ENCODE measurements around the gene RCAN3.
"Not testable (repeated sequence)": the region's sequence is repeated elsewhere in the genome, so short reads cannot be mapped to it uniquely, and the experiment has no call there.

The RCAN3 gene

DNA sequence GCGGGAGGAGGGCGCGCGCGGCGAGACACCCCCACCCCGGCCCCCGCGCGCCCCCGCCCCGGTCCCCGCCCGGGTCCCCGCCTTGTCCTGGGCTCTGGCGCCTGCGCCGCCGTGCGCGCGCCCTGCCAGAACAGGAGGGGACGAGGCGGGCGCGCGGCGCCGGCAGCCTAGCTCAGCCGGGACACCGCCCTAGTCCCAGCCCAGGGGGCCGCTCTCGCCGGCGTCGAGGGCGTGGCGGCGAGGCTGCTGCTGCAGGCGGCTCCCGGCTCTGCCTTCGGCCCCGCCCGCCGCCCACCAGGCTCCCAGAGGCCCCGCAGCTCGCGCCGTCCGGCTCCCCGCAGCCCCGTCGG is at the start of gene RCAN3:
RCAN3 (plus strand) TSS at position 128 of the 350 bp plus-strand sequence. CDS start 11,537 bp downstream, outside the sequence.
- peaks cover 76% of the 10 kb centered on the region for H3K27me3 Mint-ChIP-seq (ENCODE audit: low read depth)
- peak within 1 kb of the TSS; percentile 95 to 99 (median 96) for H3K4me3 Mint-ChIP-seq
- H3K36me3 Mint-ChIP-seq (ENCODE audit: low read depth), result no peaks in the 10 kb centered on the region
- H3K4me1 Mint-ChIP-seq, result peaks cover 5% of the 10 kb centered on the region
- TF ChIP-seq, protein P1, sequence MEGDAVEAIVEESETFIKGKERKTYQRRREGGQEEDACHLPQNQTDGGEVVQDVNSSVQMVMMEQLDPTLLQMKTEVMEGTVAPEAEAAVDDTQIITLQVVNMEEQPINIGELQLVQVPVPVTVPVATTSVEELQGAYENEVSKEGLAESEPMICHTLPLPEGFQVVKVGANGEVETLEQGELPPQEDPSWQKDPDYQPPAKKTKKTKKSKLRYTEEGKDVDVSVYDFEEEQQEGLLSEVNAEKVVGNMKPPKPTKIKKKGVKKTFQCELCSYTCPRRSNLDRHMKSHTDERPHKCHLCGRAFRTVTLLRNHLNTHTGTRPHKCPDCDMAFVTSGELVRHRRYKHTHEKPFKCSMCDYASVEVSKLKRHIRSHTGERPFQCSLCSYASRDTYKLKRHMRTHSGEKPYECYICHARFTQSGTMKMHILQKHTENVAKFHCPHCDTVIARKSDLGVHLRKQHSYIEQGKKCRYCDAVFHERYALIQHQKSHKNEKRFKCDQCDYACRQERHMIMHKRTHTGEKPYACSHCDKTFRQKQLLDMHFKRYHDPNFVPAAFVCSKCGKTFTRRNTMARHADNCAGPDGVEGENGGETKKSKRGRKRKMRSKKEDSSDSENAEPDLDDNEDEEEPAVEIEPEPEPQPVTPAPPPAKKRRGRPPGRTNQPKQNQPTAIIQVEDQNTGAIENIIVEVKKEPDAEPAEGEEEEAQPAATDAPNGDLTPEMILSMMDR (IDR thresholded peaks at IDR 0.05; ENCODE audit: unreplicated experiment in 3 of 3), result no peak
- no peaks in the 10 kb centered on the region for H3K9me3 Mint-ChIP-seq
- peak within 1 kb of the TSS; percentile 75 to 81 (median 77) for H3K27ac Mint-ChIP-seq

DNA sequence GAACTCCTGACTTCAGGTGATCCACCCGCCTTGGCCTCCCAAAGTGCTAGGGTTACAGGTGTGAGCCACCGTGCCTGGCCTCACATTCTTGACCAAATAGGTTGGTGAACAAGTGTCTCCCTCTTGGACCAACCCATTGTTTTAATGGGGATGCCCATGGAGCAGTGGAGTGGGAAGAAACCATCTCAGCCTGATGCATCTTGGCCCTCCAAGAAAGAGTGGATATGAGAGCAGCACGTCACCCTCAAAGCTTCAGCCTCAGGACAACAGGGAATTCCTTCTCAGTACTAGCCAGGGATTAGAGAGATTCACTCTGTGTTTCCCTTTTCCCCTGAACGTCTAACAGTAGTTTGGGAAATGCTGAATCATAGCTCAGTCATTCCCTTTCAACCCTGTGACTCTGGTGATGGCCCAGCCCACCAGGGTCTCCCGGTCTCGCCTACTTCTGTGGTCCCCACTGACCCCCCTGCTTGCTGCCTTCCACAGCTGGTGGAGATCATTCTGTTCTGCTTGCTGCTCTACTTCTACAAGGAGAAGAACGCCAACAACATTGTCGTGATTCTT is 49.6 kb upstream of the RCAN3 start:
- no peaks in the 10 kb centered on the region for H3K27me3 Mint-ChIP-seq (ENCODE audit: low read depth)

DNA sequence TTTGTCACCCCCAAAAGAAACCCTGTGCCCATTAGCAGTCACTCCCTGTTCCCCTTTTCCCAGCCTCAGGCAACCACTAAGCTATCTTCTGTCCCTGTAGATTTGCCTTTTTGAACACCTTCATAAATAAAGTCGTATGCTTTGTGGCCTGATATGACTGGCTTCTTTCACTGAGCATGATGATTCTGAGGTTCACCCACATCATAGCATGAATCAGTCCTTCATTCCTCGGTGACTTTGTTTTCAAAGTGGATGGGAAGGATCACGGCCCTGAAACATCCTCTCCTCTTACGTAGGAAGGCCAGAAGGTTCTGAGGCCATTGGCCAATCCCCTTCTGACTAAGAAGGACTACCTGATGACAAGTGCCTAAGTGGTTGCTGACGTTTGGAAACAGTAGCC is 48.0 kb upstream of the RCAN3 start:
- Mint-ChIP-seq H3K27ac (no peak overlapping the region), H3K36me3 (ENCODE audit: low read depth) (peaks cover 38% of the 10 kb centered on the region), H3K27me3 (ENCODE audit: low read depth) (no peaks in the 10 kb centered on the region), H3K4me3 (no peak overlapping the region), H3K9me3 (no peaks in the 10 kb centered on the region), H3K4me1 (no peaks in the 10 kb centered on the region)
- TF ChIP-seq, protein P1 (IDR thresholded peaks at IDR 0.05; ENCODE audit: unreplicated experiment in 3 of 3), result no peak

More for the DNA sequence above, 49.6 kb upstream of the RCAN3 start:
- Mint-ChIP-seq H3K4me3 (no peak overlapping the region), H3K9me3 (no peaks in the 10 kb centered on the region), H3K27ac (no peak overlapping the region), H3K4me1 (no peaks in the 10 kb centered on the region), H3K36me3 (ENCODE audit: low read depth) (peaks cover 29% of the 10 kb centered on the region)
- TF ChIP-seq, protein P1 (IDR thresholded peaks at IDR 0.05; ENCODE audit: unreplicated experiment in 3 of 3), result no peak

DNA sequence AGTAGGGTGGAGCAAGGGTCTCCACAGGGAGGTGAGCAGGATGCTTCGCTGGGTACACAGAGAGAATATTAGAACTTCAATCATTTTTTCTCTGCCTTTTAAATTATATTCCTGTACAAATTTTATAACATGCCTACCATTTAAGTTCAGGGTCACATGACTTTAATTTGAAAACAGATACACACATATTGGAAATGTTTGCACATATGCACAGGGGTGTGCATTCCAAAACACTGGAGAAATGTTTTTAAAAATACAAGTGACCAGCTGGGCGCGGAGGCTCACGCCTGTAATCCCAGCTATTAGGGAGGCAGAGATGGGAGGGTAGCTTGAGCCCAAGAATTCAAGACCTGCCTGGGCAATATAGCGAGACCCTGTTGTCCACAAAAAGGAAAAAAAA is 47.4 kb upstream of the RCAN3 start:
- no peaks in the 10 kb centered on the region for H3K27me3 Mint-ChIP-seq (ENCODE audit: low read depth)
- H3K4me3 Mint-ChIP-seq, result no peak overlapping the region
- no peak overlapping the region for H3K27ac Mint-ChIP-seq
- H3K4me1 Mint-ChIP-seq, result no peaks in the 10 kb centered on the region
- H3K36me3 Mint-ChIP-seq (ENCODE audit: low read depth), result peaks cover 40% of the 10 kb centered on the region
- TF ChIP-seq, protein P1 (IDR thresholded peaks at IDR 0.05; ENCODE audit: unreplicated experiment in 3 of 3), result no peak
- H3K9me3 Mint-ChIP-seq, result no peaks in the 10 kb centered on the region

DNA sequence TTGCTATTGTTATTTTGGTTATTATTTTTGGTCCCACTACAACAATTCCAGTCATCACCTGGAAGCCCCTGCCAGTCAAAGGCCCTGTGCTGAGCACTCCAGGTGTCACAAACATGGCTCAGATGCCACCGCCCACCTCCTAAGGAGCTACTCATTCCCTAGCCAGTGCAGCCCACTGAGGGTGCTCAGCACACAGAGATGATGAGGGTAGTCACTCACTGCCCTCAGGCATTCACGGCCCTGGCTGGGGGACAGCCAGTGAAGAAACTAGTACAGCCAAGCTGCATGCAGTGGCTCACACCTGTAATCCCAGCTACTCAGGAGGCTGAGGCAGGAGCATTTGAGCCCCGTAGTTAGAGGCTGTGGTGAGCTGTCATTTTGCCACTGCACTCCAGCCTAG is 44.8 kb upstream of the RCAN3 start:
- no peak overlapping the region for H3K27ac Mint-ChIP-seq
- no peak overlapping the region for H3K4me3 Mint-ChIP-seq
- TF ChIP-seq, protein P1 (IDR thresholded peaks at IDR 0.05; ENCODE audit: unreplicated experiment in 3 of 3), result no peak
- H3K36me3 Mint-ChIP-seq (ENCODE audit: low read depth), result peaks cover 46% of the 10 kb centered on the region
- no peaks in the 10 kb centered on the region for H3K4me1 Mint-ChIP-seq
- no peaks in the 10 kb centered on the region for H3K27me3 Mint-ChIP-seq (ENCODE audit: low read depth)
- no peaks in the 10 kb centered on the region for H3K9me3 Mint-ChIP-seq

DNA sequence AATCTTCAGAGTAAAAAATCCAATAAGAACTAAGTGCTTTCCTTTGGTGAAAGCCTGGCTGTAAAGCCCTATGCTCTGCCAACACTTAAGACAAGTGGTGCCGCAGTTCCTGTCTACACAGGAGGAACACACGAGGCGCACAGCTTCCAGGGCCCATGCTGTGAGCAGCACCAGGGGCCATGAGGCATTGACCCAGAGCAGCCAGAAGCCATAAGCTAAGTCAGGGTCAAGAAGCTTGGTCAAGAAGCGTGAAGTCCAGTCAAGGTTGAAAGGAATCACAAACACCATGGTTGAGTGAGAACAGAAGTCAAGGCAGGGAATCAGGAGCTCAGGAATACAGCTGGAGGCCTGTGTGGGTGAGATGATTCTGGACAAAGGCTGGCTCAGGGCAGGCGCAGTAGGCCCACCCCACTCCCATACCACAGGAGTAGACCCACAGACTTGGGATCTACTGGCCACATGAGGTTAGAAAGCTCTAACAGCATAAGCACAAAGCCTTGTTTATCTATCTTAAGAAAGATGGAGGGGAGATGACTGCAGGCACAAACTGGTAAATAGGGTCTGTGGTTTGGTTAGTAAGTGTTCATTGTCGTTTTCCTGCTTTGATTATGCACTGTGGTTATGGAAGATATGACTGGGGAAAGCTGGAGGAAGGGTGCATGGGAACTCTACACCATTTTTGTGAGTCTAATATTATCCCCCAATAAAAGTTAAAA is 42.9 kb upstream of the RCAN3 start:
- TF ChIP-seq, protein P1 (IDR thresholded peaks at IDR 0.05; ENCODE audit: unreplicated experiment in 3 of 3), result no peak
- Mint-ChIP-seq H3K36me3 (ENCODE audit: low read depth) (peaks cover 44% of the 10 kb centered on the region), H3K9me3 (no peaks in the 10 kb centered on the region), H3K27ac (peak overlapping the region in 1 of 3 experiments; percentile 77), H3K4me1 (no peaks in the 10 kb centered on the region), H3K4me3 (no peak overlapping the region), H3K27me3 (ENCODE audit: low read depth) (no peaks in the 10 kb centered on the region)

DNA sequence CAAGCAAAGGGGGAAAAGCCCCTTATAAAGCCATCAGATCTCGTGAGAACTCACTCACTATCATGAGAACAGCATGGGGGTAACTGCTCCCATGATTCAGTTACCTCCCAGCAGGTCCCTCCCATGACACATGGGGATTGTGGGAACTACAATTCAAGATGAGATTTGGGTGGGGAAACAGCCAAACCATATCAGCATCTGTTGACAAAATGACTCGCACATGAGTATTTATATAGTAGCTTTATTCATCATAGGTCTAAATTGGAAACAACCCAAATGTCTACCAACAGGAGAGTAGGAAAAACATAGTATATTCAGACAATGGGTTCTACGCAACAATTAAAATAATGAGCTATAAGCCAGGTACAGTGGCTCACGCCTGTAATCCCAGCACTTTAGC is 40.5 kb upstream of the RCAN3 start:
- H3K4me3 Mint-ChIP-seq; H3K27me3 Mint-ChIP-seq (ENCODE audit: low read depth); H3K27ac Mint-ChIP-seq; H3K9me3 Mint-ChIP-seq; H3K4me1 Mint-ChIP-seq: not testable (repeated sequence)
- H3K36me3 Mint-ChIP-seq (ENCODE audit: low read depth), result peaks cover 39% of the 10 kb centered on the region
